Mesenchymal stem cell (in vitro differentiated cells and primary cell): ENCODE data around the gene DDX18.
"Not testable (repeated sequence)": the region's sequence is repeated elsewhere in the genome, so short reads cannot be mapped to it uniquely, and the experiment has no call there.

ENCODE experiments used
- DNase-seq: peaks from one replicate; pipeline ENCODE4 v3.0.0-alpha.2; 2013
- H2AFZ ChIP-seq: one replicate; pipeline ENCODE4 v1.6.1; 2013; ENCODE audit warnings: low read depth, mild to moderate bottlenecking, control low read depth, inconsistent platforms, low read length, moderate library complexity
- H2AK5ac ChIP-seq: 2 replicates; pipeline ENCODE4 v1.6.1; 2013; ENCODE audit warnings: low read length, moderate library complexity, mild to moderate bottlenecking, inconsistent platforms; ENCODE audit not compliant: severe bottlenecking
- H2BK120ac ChIP-seq: one replicate; pipeline ENCODE4 v1.6.1; 2013; ENCODE audit warnings: low read depth, mild to moderate bottlenecking, inconsistent platforms, low read length, moderate library complexity
- H2BK12ac ChIP-seq, 2 experiments: one replicate each; pipeline ENCODE4 v1.6.1; 2013; ENCODE audit warnings: inconsistent platforms in 2 of 2, low read length in 2 of 2, mild to moderate bottlenecking in 2 of 2, moderate library complexity in 2 of 2, control low read depth in 1 of 2
- H2BK15ac ChIP-seq: one replicate; pipeline ENCODE4 v1.6.1; 2013; ENCODE audit warnings: mild to moderate bottlenecking, low read depth, inconsistent platforms; ENCODE audit not compliant: poor library complexity, severe bottlenecking
- H2BK5ac ChIP-seq: 2 replicates; pipeline ENCODE4 v1.6.1; 2013; ENCODE audit warnings: low read depth, mild to moderate bottlenecking, low read length, control low read depth, inconsistent platforms; ENCODE audit not compliant: poor library complexity, severe bottlenecking
- H3K14ac ChIP-seq, 2 experiments: one replicate each; pipeline ENCODE4 v1.6.1; 2013; ENCODE audit warnings: inconsistent platforms in 2 of 2, low read length in 2 of 2, control low read depth in 1 of 2, mild to moderate bottlenecking in 1 of 2, moderate library complexity in 1 of 2
- H3K18ac ChIP-seq, 2 experiments: one replicate each; pipeline ENCODE4 v1.6.1; 2013; ENCODE audit warnings: inconsistent platforms in 2 of 2, low read length in 2 of 2, control low read depth in 1 of 2, low read depth in 1 of 2, mild to moderate bottlenecking in 1 of 2
- H3K23ac ChIP-seq, 2 experiments: one replicate each; pipeline ENCODE4 v1.6.1; 2013; ENCODE audit warnings: inconsistent platforms in 2 of 2, low read length in 2 of 2, mild to moderate bottlenecking in 2 of 2, moderate library complexity in 2 of 2, control low read depth in 1 of 2
- H3K27ac ChIP-seq: 2 replicates; pipeline ENCODE4 v1.5.1; 2013; ENCODE audit warnings: mild to moderate bottlenecking, moderate library complexity, low read length, control low read depth, inconsistent platforms; ENCODE audit not compliant: poor library complexity, severe bottlenecking
- H3K27me3 ChIP-seq, 2 experiments: 2 replicates each; pipeline versions ENCODE4 v1.6.1 to v1.7.0; 2013; ENCODE audit warnings: low read length in 2 of 2, mild to moderate bottlenecking in 2 of 2, moderate library complexity in 2 of 2, control low read depth in 1 of 2, inconsistent platforms in 1 of 2; ENCODE audit not compliant: control insufficient read depth in 1 of 2, insufficient read depth in 1 of 2
- H3K36me3 ChIP-seq, 2 experiments: 2 replicates each; pipeline versions ENCODE4 v1.6.1 to v1.7.0; 2013; ENCODE audit warnings: low read length in 2 of 2, control low read depth in 1 of 2, inconsistent platforms in 1 of 2, low read depth in 1 of 2, mild to moderate bottlenecking in 1 of 2; ENCODE audit not compliant: insufficient read depth in 2 of 2, control insufficient read depth in 1 of 2
- H3K4ac ChIP-seq, 2 experiments: one replicate each; pipeline ENCODE4 v1.6.1; 2013; ENCODE audit warnings: inconsistent platforms in 2 of 2, low read length in 2 of 2, mild to moderate bottlenecking in 2 of 2, moderate library complexity in 2 of 2, control low read depth in 1 of 2, low read depth in 1 of 2
- H3K4me1 ChIP-seq: 2 replicates; pipeline ENCODE4 v1.6.1; 2013; ENCODE audit warnings: low read depth, low read length, control low read depth; ENCODE audit not compliant: control insufficient read depth, insufficient read depth
- H3K4me2 ChIP-seq: 2 replicates; pipeline ENCODE4 v1.6.1; 2013; ENCODE audit warnings: low read length, mild to moderate bottlenecking, inconsistent platforms; ENCODE audit not compliant: poor library complexity, severe bottlenecking
- H3K4me3 ChIP-seq, 2 experiments: 2 replicates each; pipeline versions ENCODE4 v1.5.1 to v1.7.0; 2013; ENCODE audit warnings: low read length in 2 of 2, mild to moderate bottlenecking in 2 of 2, control low read depth in 1 of 2, low read depth in 1 of 2; ENCODE audit not compliant: insufficient read depth in 1 of 2
- H3K79me1 ChIP-seq: replicated peaks from 2 replicates; pipeline ENCODE4 v1.6.1; 2013; ENCODE audit warnings: mild to moderate bottlenecking, control low read depth, low read length, inconsistent platforms; ENCODE audit not compliant: poor library complexity, severe bottlenecking
- H3K9ac ChIP-seq: 2 replicates; pipeline ENCODE4 v1.7.0; 2013; ENCODE audit warnings: mild to moderate bottlenecking, low read length, moderate library complexity
- H3K9me3 ChIP-seq: 2 replicates; pipeline ENCODE4 v1.7.0; 2013; ENCODE audit warnings: mild to moderate bottlenecking, low read length; ENCODE audit not compliant: control insufficient read depth
- H4K8ac ChIP-seq: one replicate; pipeline ENCODE4 v1.6.1; 2013; ENCODE audit warnings: inconsistent platforms, mild to moderate bottlenecking, low read length, moderate library complexity
- H4K91ac ChIP-seq: one replicate; pipeline ENCODE4 v1.6.1; 2013; ENCODE audit warnings: mild to moderate bottlenecking, low read length, inconsistent platforms
- WGBS: methylation state at CpG from one replicate; pipeline ENCODE4 v1.1.7; 2013; ENCODE audit warnings: mixed read lengths; 5-methylcytosine and 5-hydroxymethylcytosine counted together

The DDX18 gene

GRCh38 chr2:117825437-117825836 lies 10.9 kb downstream of the DDX18 start:
- no peak overlapping the region for H3K4me3 ChIP-seq
- no peak overlapping the region for H2BK12ac ChIP-seq
- peak overlapping the region; percentile 96 for H3K27ac ChIP-seq
- peaks cover 24 to 100% of the 10 kb centered on the region in 2 experiments for H3K36me3 ChIP-seq
- H3K9ac ChIP-seq, result no peak overlapping the region
- no peak overlapping the region for H2BK120ac ChIP-seq
- H2BK15ac ChIP-seq, result no peak overlapping the region
- no peak overlapping the region for H4K91ac ChIP-seq
- H3K4me2 ChIP-seq, result no peak overlapping the region
- H3K23ac ChIP-seq, result no peak overlapping the region
- H3K27me3 ChIP-seq, result no peaks in the 10 kb centered on the region
- H2BK5ac ChIP-seq, result no peak overlapping the region
- no peak overlapping the region for H2AFZ ChIP-seq
- H3K18ac ChIP-seq, result no peak overlapping the region
- no peak for DNase-seq
- peaks cover 8% of the 10 kb centered on the region for H3K4me1 ChIP-seq
- no peak overlapping the region for H4K8ac ChIP-seq
- H2AK5ac ChIP-seq, result no peak overlapping the region
- H3K79me1 ChIP-seq, result peaks cover 14% of the 10 kb centered on the region
- no peak overlapping the region for H3K14ac ChIP-seq
- 95% methylated on average over 7 of the region's 8 CpGs for WGBS
- H3K9me3 ChIP-seq, result no peaks in the 10 kb centered on the region
- no peak overlapping the region for H3K4ac ChIP-seq

- not testable (repeated sequence) for H3K4me3 ChIP-seq, H3K4me2 ChIP-seq, H3K9ac ChIP-seq, H2BK12ac ChIP-seq, H3K9me3 ChIP-seq, DNase-seq, H3K23ac ChIP-seq, H2AFZ ChIP-seq, H2BK120ac ChIP-seq, H4K8ac ChIP-seq, H3K18ac ChIP-seq, H3K4me1 ChIP-seq, H3K27ac ChIP-seq, H2BK15ac ChIP-seq, H3K4ac ChIP-seq, H4K91ac ChIP-seq, H3K14ac ChIP-seq, H2BK5ac ChIP-seq, H3K27me3 ChIP-seq, H2AK5ac ChIP-seq
- WGBS, result 100% methylated on average over 5 of the region's 5 CpGs
- Histone ChIP-seq H3K79me1 (peaks cover 14% of the 10 kb centered on the region), H3K36me3 (peaks cover 17 to 97% of the 10 kb centered on the region in 2 experiments)
Measured at GRCh38 chr2:117827464-117827863, 13.0 kb downstream of the DDX18 start.

GRCh38 chr2:117828870-117829269 lies 14.4 kb downstream of the DDX18 start:
- no peak overlapping the region for H4K91ac ChIP-seq
- H3K36me3 ChIP-seq, result peaks cover 24 to 94% of the 10 kb centered on the region in 2 experiments
- H2AFZ ChIP-seq, result no peak overlapping the region
- no peak overlapping the region for H2BK12ac ChIP-seq
- H3K4ac ChIP-seq, result no peak overlapping the region
- H2BK120ac ChIP-seq, result no peak overlapping the region
- no peaks in the 10 kb centered on the region for H3K27me3 ChIP-seq
- H3K9me3 ChIP-seq, result no peaks in the 10 kb centered on the region
- H3K23ac ChIP-seq, result no peak overlapping the region
- no peak overlapping the region for H3K27ac ChIP-seq
- no peak overlapping the region for H3K4me3 ChIP-seq
- no peak overlapping the region for H2AK5ac ChIP-seq
- no peak overlapping the region for H3K9ac ChIP-seq
- no peak overlapping the region for H3K18ac ChIP-seq
- H3K4me1 ChIP-seq, result peaks cover 8% of the 10 kb centered on the region
- WGBS, result 90% methylated on average over 2 of the region's 2 CpGs
- H3K4me2 ChIP-seq, result no peak overlapping the region
- H2BK5ac ChIP-seq, result no peak overlapping the region
- DNase-seq, result no peak
- no peak overlapping the region for H2BK15ac ChIP-seq
- no peak overlapping the region for H3K14ac ChIP-seq
- H4K8ac ChIP-seq, result no peak overlapping the region
- peaks cover 14% of the 10 kb centered on the region for H3K79me1 ChIP-seq

GRCh38 chr2:117832332-117832731 lies 17.8 kb downstream of the DDX18 start:
- H3K27me3 ChIP-seq, result no peaks in the 10 kb centered on the region
- 95% methylated on average over 1 of the region's 1 CpG for WGBS
- H3K79me1 ChIP-seq, result peaks cover 15% of the 10 kb centered on the region

More at GRCh38 chr2:117832332-117832731, 17.8 kb downstream of the DDX18 start:
- Histone ChIP-seq H3K14ac (no peak overlapping the region), H3K27ac (no peak overlapping the region), H3K18ac (no peak overlapping the region), H3K36me3 (peaks cover 28 to 64% of the 10 kb centered on the region in 2 experiments), H2BK12ac (no peak overlapping the region), H4K8ac (no peak overlapping the region), H3K4me1 (peaks cover 6% of the 10 kb centered on the region), H3K4me3 (no peak overlapping the region), H2AFZ (no peak overlapping the region), H3K4me2 (no peak overlapping the region), H2BK5ac (no peak overlapping the region), H2AK5ac (no peak overlapping the region), H3K23ac (no peak overlapping the region), H2BK15ac (no peak overlapping the region), H4K91ac (no peak overlapping the region), H3K9me3 (no peaks in the 10 kb centered on the region), H2BK120ac (no peak overlapping the region), H3K9ac (no peak overlapping the region), H3K4ac (no peak overlapping the region)
- peak; percentile 60 for DNase-seq
